ENCODE measurements around the gene NTM.
A peak's percentile ranks its signal among the peaks of the same experiment; 100 is the strongest.

NTM gene

GRCh38 chr11:132137981-132138313 is 767.5 kb downstream of the NTM start:
- DNase-seq (ENCODE audit: low read depth, low spot score), result no peak

GRCh38 chr11:132139181-132139580 is 768.8 kb downstream of the NTM start:
- no peak for DNase-seq (ENCODE audit: low read depth, low spot score)

- no peak for DNase-seq (ENCODE audit: low read depth, low spot score)
These were observed 769.6 kb downstream of the NTM start for GRCh38 chr11:132140056-132140455.

- DNase-seq (ENCODE audit: low read depth, low spot score), result no peak
These were observed 771.7 kb downstream of the NTM start for GRCh38 chr11:132142121-132142520.

GRCh38 chr11:132142554-132142953 is 772.1 kb downstream of the NTM start:
- DNase-seq (ENCODE audit: low read depth, low spot score), result no peak

- DNase-seq (ENCODE audit: low read depth, low spot score), result no peak
These were observed 777.0 kb downstream of the NTM start for GRCh38 chr11:132147464-132147863.

- no peak for DNase-seq (ENCODE audit: low read depth, low spot score)
These were observed 784.4 kb downstream of the NTM start for GRCh38 chr11:132154781-132155180.

GRCh38 chr11:132158091-132158490 is 787.7 kb downstream of the NTM start:
- DNase-seq (ENCODE audit: low read depth, low spot score), result peak; percentile 30

GRCh38 chr11:132158696-132159095 is 788.3 kb downstream of the NTM start:
- no peak for DNase-seq (ENCODE audit: low read depth, low spot score)

GRCh38 chr11:132161403-132162078 is 791.1 kb downstream of the NTM start:
- DNase-seq (ENCODE audit: low read depth, low spot score), result no peak

GRCh38 chr11:132168344-132168981 is 798.0 kb downstream of the NTM start:
- DNase-seq (ENCODE audit: low read depth, low spot score), result no peak

- DNase-seq (ENCODE audit: low read depth, low spot score), result no peak
These were observed 800.6 kb downstream of the NTM start for GRCh38 chr11:132171031-132171430.

GRCh38 chr11:132174362-132175255 is 804.2 kb downstream of the NTM start:
- no peak for DNase-seq (ENCODE audit: low read depth, low spot score)

GRCh38 chr11:132177106-132177505 is 806.7 kb downstream of the NTM start:
- DNase-seq (ENCODE audit: low read depth, low spot score), result no peak

GRCh38 chr11:132184079-132184478 is 813.7 kb downstream of the NTM start:
- no peak for DNase-seq (ENCODE audit: low read depth, low spot score)

- DNase-seq (ENCODE audit: low read depth, low spot score), result no peak
These were observed 815.5 kb downstream of the NTM start for GRCh38 chr11:132185726-132186592.

GRCh38 chr11:132186699-132187098 is 816.3 kb downstream of the NTM start:
- DNase-seq (ENCODE audit: low read depth, low spot score), result peak; percentile 5

- no peak for DNase-seq (ENCODE audit: low read depth, low spot score)
These were observed 817.0 kb downstream of the NTM start for GRCh38 chr11:132187386-132187785.

- DNase-seq (ENCODE audit: low read depth, low spot score), result no peak
These were observed 817.4 kb downstream of the NTM start for GRCh38 chr11:132187814-132188213.

GRCh38 chr11:132196928-132197327 is 826.5 kb downstream of the NTM start:
- DNase-seq (ENCODE audit: low read depth, low spot score), result no peak

GRCh38 chr11:132200353-132200936 is 830.0 kb downstream of the NTM start:
- no peak for DNase-seq (ENCODE audit: low read depth, low spot score)

Measured in iPS DF 19.7 (cell line).